ENCODE results near the gene AARS1. TPM values are rescaled to one million over a fixed set of nuclear protein-coding genes. Genes with fewer than 3 reads are reported as not detected.
A peak's percentile ranks its signal among the peaks of the same experiment; 100 is the strongest.

The AARS1 gene
- total and polyA plus RNA-seq, 2 of the 8 experiments (the other 6 are each of a cell fraction or from before 2014, with no cell fraction given), result 130 to 235 TPM

- TF ChIP-seq HDAC2 (IDR thresholded peaks at IDR 0.05; ENCODE audit: borderline replicate concordance in 1 of 2, low read depth in 2 of 2, low read length in 2 of 2) (no peak), YY1 (IDR thresholded peaks at IDR 0.05; ENCODE audit: low read depth, low read length) (peak; percentile 81), BCL11A (IDR thresholded peaks at IDR 0.05; ENCODE audit: low read depth in 2 of 2, low read length in 2 of 2) (no peak), RNF2 (IDR thresholded peaks at IDR 0.05; ENCODE audit: borderline replicate concordance, low read depth, low read length, missing control alignments, poor library complexity, severe bottlenecking) (no peak), TAF1 (IDR thresholded peaks at IDR 0.05; ENCODE audit: low read depth, low read length) (peak; percentile 83), EZH2 (IDR thresholded peaks at IDR 0.05; ENCODE audit: low read depth, low read length, severe bottlenecking) (no peak), KDM5A (IDR thresholded peaks at IDR 0.05; ENCODE audit: low read length) (no peak), GTF2F1 (IDR thresholded peaks at IDR 0.05; ENCODE audit: borderline replicate concordance, low read depth, low read length) (0 out of 2 replicates have a peak, but pooled peaks have one; percentile 24), SIN3A (conservative IDR thresholded peaks at IDR 0.05 in 1 of 2, IDR thresholded peaks at IDR 0.05 in 1 of 2; ENCODE audit: low read depth in 1 of 2, low read length in 2 of 2) (peak; percentile 46 to 51; a peak in 2 of 4 replicates), SP1 (IDR thresholded peaks at IDR 0.05; ENCODE audit: low read depth, low read length) (peak; percentile 44; the same call in 1 of the 2 replicates), MAFK (IDR thresholded peaks at IDR 0.05; ENCODE audit: low read depth, low read length) (no peak), BRCA1 (IDR thresholded peaks at IDR 0.05; ENCODE audit: low read depth, low read length) (no peak), FOSL1 (IDR thresholded peaks at IDR 0.05; ENCODE audit: insufficient read depth, low read depth, low read length) (no peak), TCF12 (IDR thresholded peaks at IDR 0.05; ENCODE audit: low read depth, low read length) (no peak), NANOG (IDR thresholded peaks at IDR 0.05; ENCODE audit: insufficient read depth, low read depth, low read length, poor library complexity, severe bottlenecking) (no peak), CTCF (IDR thresholded peaks at IDR 0.05; ENCODE audit: control extremely low read depth in 1 of 3, insufficient read depth in 1 of 3, low read depth in 1 of 3, low read length in 3 of 3) (peak; percentile 90 to 95 (median 90)), SRF (IDR thresholded peaks at IDR 0.05; ENCODE audit: low read depth, low read length) (no peak), SP2 (IDR thresholded peaks at IDR 0.05; ENCODE audit: low read length) (peak; percentile 49; the same call in 1 of the 2 replicates), NRF1 (IDR thresholded peaks at IDR 0.05; ENCODE audit: low read depth, low read length) (peak; percentile 63)
Measured at GRCh38 chr16:70251629-70252354, 37.5 kb downstream of the AARS1 start, which contains the start of gene EXOSC6 (continued).

All from H1 (cell line).